CD14-positive monocyte (primary cell): ENCODE data around the gene KLHL30. TPM values are rescaled to one million over a fixed set of nuclear protein-coding genes. Genes with fewer than 3 reads are reported as not detected.

Experiments used
- DNase-seq, 3 donors: peaks; one replicate each; pipeline ENCODE4 v3.0.0-alpha.2; 2011 to 2022
- H2AFZ ChIP-seq: 2 replicates; pipeline ENCODE4 v1.6.0; 2012; ENCODE audit warnings: mild to moderate bottlenecking, low read depth, low read length, inconsistent platforms; ENCODE audit not compliant: insufficient read depth, poor library complexity, severe bottlenecking
- H3K27ac ChIP-seq, 2 donors: 1 replicate in 1 of 2; 2 replicates in 1 of 2; pipeline ENCODE4 v1.5.1; 2012 to 2013; ENCODE audit warnings: low read length in 2 of 2, control low read depth in 1 of 2, inconsistent platforms in 1 of 2, low read depth in 1 of 2, mild to moderate bottlenecking in 1 of 2
- H3K27me3 ChIP-seq, 2 donors: one replicate each; pipeline versions ENCODE4 v1.6.0 to v1.6.1; 2011 to 2013; ENCODE audit warnings: low read length in 2 of 2; ENCODE audit not compliant: control insufficient read depth in 2 of 2, insufficient read depth in 2 of 2
- H3K36me3 ChIP-seq, 2 donors: replicated peaks in 1 of 2; 1 replicate in 1 of 2; 2 replicates in 1 of 2; pipeline versions ENCODE4 v1.5.1 to v1.6.1; 2012 to 2013; ENCODE audit warnings: low read length in 2 of 2, control low read depth in 1 of 2, inconsistent platforms in 1 of 2, mild to moderate bottlenecking in 1 of 2; ENCODE audit not compliant: insufficient read depth in 2 of 2, control insufficient read depth in 1 of 2
- H3K4me1 ChIP-seq, 2 donors: 1 replicate in 1 of 2; 2 replicates in 1 of 2; pipeline versions ENCODE4 v1.5.1 to v1.6.1; 2012 to 2013; ENCODE audit warnings: low read length in 2 of 2, control low read depth in 1 of 2, inconsistent platforms in 1 of 2, mild to moderate bottlenecking in 1 of 2, moderate library complexity in 1 of 2; ENCODE audit not compliant: insufficient read depth in 2 of 2, control insufficient read depth in 1 of 2
- H3K4me2 ChIP-seq: replicated peaks from 2 replicates; pipeline ENCODE3; 2012; ENCODE audit warnings: low read length, moderate library complexity, mild to moderate bottlenecking; ENCODE audit not compliant: poor library complexity, severe bottlenecking; ENCODE audit errors: extremely low read depth
- H3K4me3 ChIP-seq, 3 experiments: fragments of 200-600 bp in 1 of 3; sonication (generic) in 1 of 3; replicated peaks in 1 of 3; 1 replicate in 2 of 3; 2 replicates in 1 of 3; pipeline ENCODE4 v1.5.1; 2011 to 2013; ENCODE audit warnings: low read length in 3 of 3, mild to moderate bottlenecking in 3 of 3, control low read depth in 2 of 3, low read depth in 2 of 3, inconsistent platforms in 1 of 3, moderate library complexity in 1 of 3
- H3K79me2 ChIP-seq: 2 replicates; pipeline ENCODE4 v1.6.0; 2012; ENCODE audit warnings: mild to moderate bottlenecking, control low read depth, inconsistent platforms, low read length, moderate library complexity; ENCODE audit not compliant: insufficient read depth
- H3K9ac ChIP-seq: 2 replicates; pipeline ENCODE4 v1.6.0; 2017; ENCODE audit warnings: low read length, mild to moderate bottlenecking; ENCODE audit not compliant: insufficient read depth, poor library complexity, severe bottlenecking
- H3K9me3 ChIP-seq, 2 donors: replicated peaks in 1 of 2; 1 replicate in 1 of 2; 2 replicates in 1 of 2; pipeline versions ENCODE4 v1.5.1 to v1.6.1; 2012 to 2013; ENCODE audit warnings: low read length in 2 of 2, control low read depth in 1 of 2; ENCODE audit not compliant: control insufficient read depth in 1 of 2, insufficient read depth in 1 of 2
- H4K20me1 ChIP-seq: 2 replicates; pipeline ENCODE4 v1.6.0; 2012; ENCODE audit warnings: mild to moderate bottlenecking, low read length, control low read depth, moderate library complexity; ENCODE audit not compliant: insufficient read depth
- H3K27ac Mint-ChIP-seq, 7 donors: one replicate each; pipeline ENCODE4 v1.8.0; 2020; ENCODE audit warnings: mild to moderate bottlenecking in 7 of 7, mixed read lengths in 7 of 7, moderate library complexity in 6 of 7, inconsistent platforms in 2 of 7
- H3K27me3 Mint-ChIP-seq, 3 donors: one replicate each; pipeline ENCODE4 v1.8.0; 2021 to 2022; ENCODE audit warnings: low read depth in 3 of 3, mild to moderate bottlenecking in 3 of 3, mixed read lengths in 3 of 3, moderate library complexity in 3 of 3, inconsistent platforms in 1 of 3
- H3K36me3 Mint-ChIP-seq, 2 donors: one replicate each; pipeline ENCODE4 v1.8.0; 2020; ENCODE audit warnings: mixed read lengths in 2 of 2, inconsistent platforms in 1 of 2, mild to moderate bottlenecking in 1 of 2
- H3K4me1 Mint-ChIP-seq: one replicate; pipeline ENCODE4 v1.8.0; 2020; ENCODE audit warnings: mild to moderate bottlenecking, mixed read lengths
- H3K4me3 Mint-ChIP-seq, 2 donors: one replicate each; pipeline ENCODE4 v1.8.0; 2020; ENCODE audit warnings: mild to moderate bottlenecking in 2 of 2, mixed read lengths in 2 of 2, moderate library complexity in 1 of 2
- H3K9me3 Mint-ChIP-seq, 7 donors: one replicate each; pipeline ENCODE4 v1.8.0; 2020 to 2022; ENCODE audit warnings: mixed read lengths in 7 of 7, mild to moderate bottlenecking in 6 of 7, moderate library complexity in 6 of 7, inconsistent platforms in 2 of 7
- WGBS: methylation state at CpG from one replicate; pipeline ENCODE4 v1.1.5; 2013; ENCODE audit warnings: missing lambda C conversion rate; ENCODE audit not compliant: insufficient coverage; 5-methylcytosine and 5-hydroxymethylcytosine counted together
- intact Hi-C, 2 donors: fragments of 100-400 bp; cut with micrococcal nuclease; formaldehyde crosslinking; loops; one replicate each; pipeline versions ENCODE4 v1.15.0 to v1.15.1; 2023
- polyA plus RNA-seq, 3 donors: library from polyadenylated mRNA; depleted of rRNA in 1 of 3; unstranded in 2 of 3; stranded (reverse) in 1 of 3; fragments of 300-500 nt in 2 of 3; fragments of >200 nt in 1 of 3; fragmentation: Illumina TruSeq in 2 of 3; gene quantifications; 1 replicate in 2 of 3; 2 replicates in 1 of 3; pipeline ENCODE4 v1.2.3, GENCODE V29; 2012 to 2021
- TF ChIP-seq, protein P1 (sequence below): fragments of 200-600 bp; IDR thresholded peaks from one replicate; pipeline ENCODE4 v1.8.0; 2022; ENCODE audit warnings: antibody characterized with exemption, mild to moderate bottlenecking

Gene KLHL30
- polyA plus RNA-seq, 3 donors = 0.01 to 0.14 TPM; not detected in 1

GRCh38 chr2:238190445-238190844, 52.0 kb downstream of the KLHL30 start:
- H3K4me1 ChIP-seq = no peaks in the 10 kb centered on the region
- intact Hi-C loops = no loop called here
- peaks cover 77 to 95% of the 10 kb centered on the region in 2 donors for H3K36me3 ChIP-seq
- no peak overlapping the region for H3K27ac ChIP-seq
- peaks cover under 1% of the 10 kb centered on the region for H3K4me1 Mint-ChIP-seq
- H4K20me1 ChIP-seq = peaks cover 24% of the 10 kb centered on the region
- TF ChIP-seq, protein P1, sequence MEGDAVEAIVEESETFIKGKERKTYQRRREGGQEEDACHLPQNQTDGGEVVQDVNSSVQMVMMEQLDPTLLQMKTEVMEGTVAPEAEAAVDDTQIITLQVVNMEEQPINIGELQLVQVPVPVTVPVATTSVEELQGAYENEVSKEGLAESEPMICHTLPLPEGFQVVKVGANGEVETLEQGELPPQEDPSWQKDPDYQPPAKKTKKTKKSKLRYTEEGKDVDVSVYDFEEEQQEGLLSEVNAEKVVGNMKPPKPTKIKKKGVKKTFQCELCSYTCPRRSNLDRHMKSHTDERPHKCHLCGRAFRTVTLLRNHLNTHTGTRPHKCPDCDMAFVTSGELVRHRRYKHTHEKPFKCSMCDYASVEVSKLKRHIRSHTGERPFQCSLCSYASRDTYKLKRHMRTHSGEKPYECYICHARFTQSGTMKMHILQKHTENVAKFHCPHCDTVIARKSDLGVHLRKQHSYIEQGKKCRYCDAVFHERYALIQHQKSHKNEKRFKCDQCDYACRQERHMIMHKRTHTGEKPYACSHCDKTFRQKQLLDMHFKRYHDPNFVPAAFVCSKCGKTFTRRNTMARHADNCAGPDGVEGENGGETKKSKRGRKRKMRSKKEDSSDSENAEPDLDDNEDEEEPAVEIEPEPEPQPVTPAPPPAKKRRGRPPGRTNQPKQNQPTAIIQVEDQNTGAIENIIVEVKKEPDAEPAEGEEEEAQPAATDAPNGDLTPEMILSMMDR = no peak
- H3K4me2 ChIP-seq = no peak overlapping the region
- H3K4me3 Mint-ChIP-seq = no peak overlapping the region
- WGBS = no CpG with 5 or more reads among the region's 2 CpGs
- H3K27me3 Mint-ChIP-seq = no peaks in the 10 kb centered on the region
- H3K9ac ChIP-seq = no peak overlapping the region
- no peaks in the 10 kb centered on the region for H3K9me3 Mint-ChIP-seq
- no peak overlapping the region for H3K4me3 ChIP-seq
- H3K27ac Mint-ChIP-seq = no peak overlapping the region
- no peak for DNase-seq
- H3K36me3 Mint-ChIP-seq = peaks cover 82 to 96% of the 10 kb centered on the region in 2 donors
- H3K9me3 ChIP-seq = no peaks in the 10 kb centered on the region
- H3K79me2 ChIP-seq = peaks cover 14% of the 10 kb centered on the region
- H3K27me3 ChIP-seq = no peaks in the 10 kb centered on the region
- no peak overlapping the region for H2AFZ ChIP-seq

Other genes starting within 250 kb of the KLHL30 start
- 100 to 1,000 TPM in 2 of 3 donors, 10 to 100 TPM in 1; 51.1 to 120 (median 117) TPM for gene UBE2F, start 171.7 kb upstream of the KLHL30 start, polyA plus RNA-seq
- gene SCLY, start 77.7 kb upstream of the KLHL30 start, polyA plus RNA-seq = 10 to 100 TPM in 2 of 3 donors, 1 to 10 TPM in 1; 9.5 to 10.6 (median 10.3) TPM
- gene ESPNL, start 38.3 kb upstream of the KLHL30 start, polyA plus RNA-seq = not detected
- gene ERFE, start 20.3 kb downstream of the KLHL30 start, polyA plus RNA-seq = not detected
- 10 to 100 TPM; 23.2 to 44.2 (median 29.3) TPM for gene ILKAP, start 65.0 kb downstream of the KLHL30 start, polyA plus RNA-seq
- 1 to 10 TPM; 2.1 to 4.0 (median 2.8) TPM for gene HES6, start 101.4 kb downstream of the KLHL30 start, polyA plus RNA-seq
- gene PER2, start 149.9 kb downstream of the KLHL30 start, polyA plus RNA-seq = 1 to 10 TPM; 1.6 to 5.6 (median 3.1) TPM
- 1 to 10 TPM; 1.2 to 1.5 (median 1.5) TPM for gene TRAF3IP1, start 181.8 kb downstream of the KLHL30 start, polyA plus RNA-seq